DMS 273 (cell line): ENCODE data around the gene RANGAP1.
"Not testable (repeated sequence)": the region's sequence is repeated elsewhere in the genome, so short reads cannot be mapped to it uniquely, and the experiment has no call there.

ENCODE experiments used
- DNase-seq: peaks from one replicate; lab custom pipeline; 2025; ENCODE audit not compliant: unreplicated experiment; lab: John Stamatoyannopoulos, UW

Gene RANGAP1

GRCh38 chr22:41261541-41262249, 24.3 kb downstream of the RANGAP1 start:
- no peak for DNase-seq

GRCh38 chr22:41260871-41261270, 25.1 kb downstream of the RANGAP1 start:
- DNase-seq = no peak

- DNase-seq = not testable (repeated sequence)
These were observed 26.2 kb downstream of the RANGAP1 start for GRCh38 chr22:41259756-41260155.

GRCh38 chr22:41257696-41258095, 28.3 kb downstream of the RANGAP1 start:
- no peak for DNase-seq

- DNase-seq = no peak
These were observed 29.4 kb downstream of the RANGAP1 start for GRCh38 chr22:41256254-41257253.

- no peak for DNase-seq
These were observed 31.8 kb downstream of the RANGAP1 start for GRCh38 chr22:41254230-41254629.

- no peak for DNase-seq
These were observed 33.6 kb downstream of the RANGAP1 start for GRCh38 chr22:41252365-41252764.

- DNase-seq = no peak
These were observed 35.9 kb downstream of the RANGAP1 start for GRCh38 chr22:41250127-41250526.

- no peak for DNase-seq
These were observed 36.5 kb downstream of the RANGAP1 start for GRCh38 chr22:41249442-41249841.

- DNase-seq = no peak
These were observed 37.2 kb downstream of the RANGAP1 start for GRCh38 chr22:41248758-41249157.

- no peak for DNase-seq
These were observed 37.7 kb downstream of the RANGAP1 start for GRCh38 chr22:41248314-41248713.

GRCh38 chr22:41247703-41248102, 38.3 kb downstream of the RANGAP1 start:
- no peak for DNase-seq

GRCh38 chr22:41245917-41246499, 40.0 kb downstream of the RANGAP1 start:
- peak; percentile 16 for DNase-seq

GRCh38 chr22:41243361-41243760, 42.6 kb downstream of the RANGAP1 start:
- DNase-seq = no peak

GRCh38 chr22:41242396-41243117, 43.4 kb downstream of the RANGAP1 start:
- no peak for DNase-seq

- no peak for DNase-seq
These were observed 44.8 kb downstream of the RANGAP1 start for GRCh38 chr22:41241133-41241676.

GRCh38 chr22:41240377-41241132, 45.4 kb downstream of the RANGAP1 start, which contains the start of gene CHADL:
TSS of gene CHADL (minus strand) at chr22:41240931. CDS start at chr22:41240881, 50 bp downstream.
- DNase-seq = peak; percentile 42

GRCh38 chr22:41239443-41240128, 46.4 kb downstream of the RANGAP1 start:
- peak; percentile 17 for DNase-seq
